GM21515 (cell line): Measurements from ENCODE around the gene NAA50.

Experiments
- ATAC-seq: cut with Tn5 transposase; IDR thresholded peaks from one replicate; pipeline ENCODE4 v1.9.1; 2021; ENCODE audit not compliant: unreplicated experiment

NAA50 gene

DNA sequence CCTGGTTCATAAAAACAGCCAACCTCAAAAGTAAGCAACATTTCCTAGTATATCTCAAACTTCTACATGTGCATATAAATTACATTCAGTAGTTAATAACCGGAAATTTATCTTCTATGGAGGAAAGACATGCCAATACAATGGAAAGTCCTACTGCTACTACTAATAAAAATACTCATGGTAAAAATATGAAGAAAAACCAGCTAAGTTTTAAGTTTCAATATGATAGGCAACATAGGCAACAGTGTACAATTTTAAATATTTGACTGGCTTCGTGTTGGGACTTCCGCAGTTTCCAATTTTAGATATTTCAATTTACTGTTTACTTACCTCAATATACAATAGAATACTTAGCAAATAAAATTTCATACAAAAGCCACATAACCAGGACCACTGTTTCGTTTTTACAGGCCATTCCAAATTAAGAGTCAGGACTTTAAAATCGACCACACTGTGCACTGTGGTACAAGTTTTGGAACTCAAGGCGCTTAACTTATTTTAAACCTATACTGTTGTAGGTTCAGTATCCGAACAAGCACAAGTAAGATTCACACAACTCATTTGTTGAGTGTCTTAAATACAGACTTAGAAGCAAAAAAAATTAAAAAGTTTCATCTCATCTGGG, 2.9 kb downstream of the NAA50 start:
- no peak for ATAC-seq

- no peak for ATAC-seq
These were observed 4.4 kb downstream of the NAA50 start for GRCh38 chr3:113741620-113742019.

GRCh38 chr3:113741086-113741485, 5.0 kb downstream of the NAA50 start:
- no peak for ATAC-seq

- ATAC-seq: no peak
These were observed 9.4 kb downstream of the NAA50 start for GRCh38 chr3:113736548-113737089.

GRCh38 chr3:113731694-113732093, 14.4 kb downstream of the NAA50 start:
- no peak for ATAC-seq

- no peak for ATAC-seq
These were observed 15.5 kb downstream of the NAA50 start for GRCh38 chr3:113730550-113730949.

GRCh38 chr3:113728661-113729060, 17.4 kb downstream of the NAA50 start:
- ATAC-seq: no peak

DNA sequence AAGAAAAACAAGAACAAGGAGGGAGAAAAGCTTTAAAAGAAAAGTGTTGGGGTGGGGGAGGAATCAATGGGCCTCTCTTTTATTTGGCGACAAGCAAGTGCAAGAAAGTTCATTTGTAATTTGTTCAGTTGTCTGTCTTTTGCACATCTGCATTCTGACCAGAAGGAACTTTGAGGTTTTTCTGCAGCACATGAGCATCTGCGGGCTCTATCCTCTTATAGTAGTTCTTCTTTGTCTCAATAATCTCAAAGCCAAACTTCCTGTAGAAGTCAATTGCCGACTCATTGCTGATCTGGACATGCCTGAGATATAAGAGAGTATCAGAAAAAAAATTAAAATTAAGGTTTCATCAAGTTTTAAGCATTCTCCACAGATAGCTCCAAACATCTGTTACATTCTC, 24.4 kb downstream of the NAA50 start:
- ATAC-seq: no peak

GRCh38 chr3:113719758-113720157, 26.3 kb downstream of the NAA50 start:
- ATAC-seq: no peak

DNA sequence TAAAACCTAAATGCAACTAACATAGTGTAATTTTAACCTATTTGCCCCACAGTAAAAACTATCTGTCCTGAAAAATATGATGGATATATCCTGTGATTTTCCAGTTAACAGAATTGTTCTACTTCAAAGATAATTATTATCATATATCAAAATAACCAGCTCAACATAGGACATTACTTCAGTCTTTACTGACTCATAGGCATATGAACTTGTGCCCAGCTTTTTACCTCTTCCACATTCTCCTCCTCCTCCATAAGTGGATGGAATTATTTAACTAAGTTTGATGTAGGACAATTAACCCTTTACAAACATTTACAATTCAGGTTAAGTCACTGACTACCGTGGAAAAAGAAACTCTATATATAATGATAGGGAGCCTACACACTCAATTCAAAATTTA, 26.8 kb downstream of the NAA50 start:
- ATAC-seq: no peak

DNA sequence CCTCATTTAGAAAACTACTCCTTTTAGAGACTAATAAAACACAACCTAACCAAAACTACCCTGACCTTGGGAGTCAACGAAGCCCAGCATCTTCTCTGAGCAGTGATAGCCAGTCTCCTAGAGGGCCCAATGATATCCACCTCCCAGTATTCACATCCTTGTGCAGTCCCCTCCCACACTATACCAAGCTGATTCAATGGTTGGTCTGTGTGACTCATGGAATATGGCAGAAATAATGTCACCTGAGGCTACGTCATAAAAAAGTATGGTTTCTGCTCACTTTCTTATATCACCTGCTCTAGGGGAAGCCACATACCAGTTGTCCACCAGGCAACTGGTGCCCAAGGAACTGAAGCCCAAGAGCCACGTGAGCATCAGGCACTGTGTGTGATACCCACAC, 28.2 kb downstream of the NAA50 start:
- no peak for ATAC-seq

GRCh38 chr3:113717308-113717707, 28.7 kb downstream of the NAA50 start:
- no peak for ATAC-seq

- no peak for ATAC-seq
These were observed 31.3 kb downstream of the NAA50 start for GRCh38 chr3:113714702-113715101.

DNA sequence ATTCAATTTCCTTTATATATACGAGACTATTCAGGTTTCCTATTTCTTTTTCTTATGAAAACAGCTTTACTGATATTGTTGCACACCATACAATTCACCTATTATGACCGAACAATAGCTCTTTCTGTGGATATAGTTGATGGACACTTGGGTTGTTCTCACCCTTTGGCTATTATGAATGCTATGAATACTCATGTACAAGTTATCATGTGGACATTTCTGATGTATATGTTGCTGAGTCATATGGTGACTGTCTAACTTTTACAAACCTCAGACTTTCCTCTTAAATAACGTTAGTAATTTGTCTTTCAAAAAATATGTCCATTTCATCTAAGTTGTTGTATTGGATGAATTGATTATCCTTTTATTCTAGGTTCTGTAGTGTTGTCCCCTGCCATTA, 33.9 kb downstream of the NAA50 start:
- ATAC-seq: no peak

DNA sequence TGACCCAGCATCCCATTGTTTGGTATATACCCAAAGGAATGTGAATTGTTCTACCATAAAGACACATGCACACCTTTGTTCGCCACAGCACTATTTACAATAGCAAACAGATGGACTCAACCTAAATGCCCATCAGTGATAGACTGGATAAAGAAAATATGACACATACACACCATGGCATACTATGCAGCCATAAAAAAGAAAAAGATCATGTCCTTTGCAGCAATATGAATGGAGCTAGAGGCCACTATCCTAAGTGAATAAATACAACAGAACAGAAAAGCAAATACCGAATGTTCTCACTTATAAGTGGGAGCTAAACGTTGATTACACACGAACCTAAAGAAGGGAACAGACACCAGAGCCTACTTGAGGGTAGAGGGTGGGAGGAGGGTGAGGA, 38.2 kb downstream of the NAA50 start:
- no peak for ATAC-seq

DNA sequence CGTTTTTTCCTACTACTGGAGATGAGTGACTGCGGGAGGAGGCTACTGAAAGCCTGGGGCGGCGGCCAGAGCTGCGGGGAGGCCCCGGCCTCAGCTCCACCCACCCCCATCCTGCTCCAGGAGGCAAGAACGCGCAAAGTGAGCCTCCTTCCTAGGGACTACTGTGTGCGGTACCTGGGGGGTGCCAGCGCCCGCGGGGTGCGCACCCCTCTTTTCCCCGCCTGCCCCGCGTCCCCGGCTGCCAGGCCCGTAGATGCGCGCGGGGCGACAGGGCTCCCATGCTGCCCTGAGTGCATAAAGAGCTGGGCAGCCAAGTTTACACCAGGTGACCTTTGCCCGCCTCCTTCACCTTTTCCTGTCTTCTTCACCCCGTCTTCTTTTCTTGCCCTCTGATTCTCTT, 47.1 kb downstream of the NAA50 start:
- no peak for ATAC-seq

GRCh38 chr3:113698213-113698742, 47.8 kb downstream of the NAA50 start:
- ATAC-seq: no peak

DNA sequence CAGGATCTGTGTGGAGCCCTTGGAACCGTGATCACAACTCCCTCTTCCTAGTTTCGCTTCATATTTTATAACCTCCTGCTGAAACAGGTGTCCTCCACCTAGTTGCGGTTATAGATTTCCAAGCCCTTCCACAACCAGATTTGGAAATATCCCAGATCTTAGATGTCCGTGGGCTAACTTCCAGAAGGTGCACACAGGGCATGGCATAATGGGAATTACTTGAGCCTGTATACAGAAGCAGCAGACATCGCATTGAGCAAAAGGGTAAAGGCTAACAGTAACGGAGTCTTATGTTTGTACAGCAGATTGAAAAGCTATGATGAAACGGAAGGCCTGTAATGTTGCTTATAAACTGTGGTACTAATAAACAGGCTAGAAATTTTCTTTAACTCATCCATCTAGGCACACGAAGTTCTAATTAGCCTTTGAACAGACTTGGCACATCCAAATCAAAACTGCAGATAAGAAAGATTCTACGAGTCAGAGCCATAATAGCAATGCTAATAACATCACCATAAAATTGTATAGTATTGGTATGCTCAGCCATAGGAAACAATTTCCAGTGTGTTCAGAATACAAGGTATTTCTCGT, 48.5 kb downstream of the NAA50 start:
- no peak for ATAC-seq

DNA sequence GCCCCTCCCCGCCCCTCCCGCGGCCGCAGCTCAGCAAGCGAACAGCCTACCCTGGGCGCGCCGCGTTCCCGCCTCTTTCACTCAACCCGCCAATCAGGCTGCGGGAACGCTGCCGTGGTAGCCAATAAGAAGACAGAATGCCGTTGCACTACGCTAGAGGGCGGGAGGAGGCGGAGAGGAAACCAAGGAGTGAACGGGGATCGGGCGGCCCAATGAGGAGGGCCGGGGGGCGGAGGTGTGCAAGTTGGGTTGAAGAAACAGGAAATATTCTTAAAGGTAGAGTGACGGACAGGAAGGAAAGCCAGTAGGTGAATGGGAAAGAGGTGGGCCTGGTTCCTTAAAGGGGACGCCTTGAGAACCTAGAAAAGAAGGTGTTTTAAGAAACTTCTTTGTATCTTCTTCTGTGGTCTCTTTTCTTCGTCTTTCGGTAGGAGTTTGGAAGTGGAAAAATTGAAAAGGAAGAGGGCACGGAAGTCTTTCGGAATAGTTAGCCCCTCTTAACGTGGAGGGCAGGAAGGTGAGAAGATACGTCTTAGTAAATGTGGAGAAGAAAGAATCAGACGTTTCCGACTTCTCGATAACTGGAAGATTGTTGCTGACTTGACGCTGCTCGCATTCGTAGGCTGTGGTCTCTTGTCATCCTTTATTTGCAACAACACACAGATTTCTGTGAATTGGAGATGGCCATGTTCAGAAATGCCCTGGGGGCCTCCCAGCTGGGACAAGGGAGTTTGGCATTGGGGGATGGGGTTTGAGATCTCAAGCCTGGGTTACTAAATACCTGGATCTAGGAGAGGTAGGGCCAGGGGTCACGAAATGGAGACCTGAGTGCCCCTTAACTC, 49.2 kb downstream of the NAA50 start:
- peak; percentile 95 for ATAC-seq

DNA sequence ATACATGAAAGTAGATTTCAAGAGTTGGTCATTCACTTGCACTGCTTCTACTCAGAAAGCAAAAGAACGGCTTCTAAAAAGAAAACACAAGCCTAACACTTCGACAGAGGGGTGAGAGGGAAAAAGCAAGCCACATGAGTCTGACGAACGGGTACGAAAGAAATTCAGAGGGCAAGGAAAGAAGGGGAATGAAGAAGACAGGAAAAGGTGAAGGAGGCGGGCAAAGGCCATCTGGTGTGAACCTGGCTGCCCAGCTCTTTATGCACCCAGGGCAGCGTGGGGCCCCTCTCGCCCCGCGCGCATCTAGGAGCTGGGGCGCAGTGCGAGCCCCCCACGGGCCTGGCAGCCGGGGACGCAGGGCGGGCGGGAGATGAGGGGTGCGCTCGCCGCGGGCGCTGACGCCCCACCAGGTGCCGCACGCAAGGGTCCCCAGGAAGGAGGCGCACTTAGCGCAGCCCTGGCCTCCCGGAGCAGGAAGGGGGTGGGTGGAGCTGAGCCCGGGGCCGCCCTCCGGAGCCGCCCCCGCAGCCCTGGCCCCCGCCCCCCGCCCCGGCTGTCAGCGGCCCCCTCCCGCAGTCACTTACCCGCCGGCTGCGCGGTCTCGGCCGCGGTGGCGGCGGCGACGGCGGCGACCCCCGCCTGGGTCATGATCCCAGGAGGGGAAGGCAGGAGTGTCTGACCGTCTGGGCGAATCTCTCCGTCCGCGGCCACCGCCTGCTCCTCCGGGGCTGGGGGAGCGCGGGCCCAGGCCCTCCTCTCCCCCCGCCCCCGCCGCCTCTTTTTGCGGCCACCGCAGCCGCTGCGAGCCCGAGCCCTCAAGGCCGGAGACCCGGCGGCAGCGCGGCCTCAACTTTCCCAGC, 50.0 kb downstream of the NAA50 start, which contains the start of gene USF3:
USF3 (minus strand) TSS at position 857 of the 860 bp plus-strand sequence. CDS start 21,764 bp downstream, outside the sequence.
- peak; percentile 59 for ATAC-seq

GRCh38 chr3:113695431-113695785, 50.6 kb downstream of the NAA50 start:
- no peak for ATAC-seq
